ENCODE measurements around the gene MPP3. TPM values are rescaled to one million over a fixed set of nuclear protein-coding genes. Genes with fewer than 3 reads are reported as not detected.

Gene MPP3
- total RNA-seq, 3 donors from 2014 or later (not counting 1 experiment from before 2014, with no cell fraction given) = not detected

- Mint-ChIP-seq H3K4me1 (no peaks in the 10 kb centered on the region), H3K9me3 (no peaks in the 10 kb centered on the region), H3K27ac (no peak overlapping the region), H3K36me3 (no peaks in the 10 kb centered on the region), H3K27me3 (ENCODE audit: low read depth in 2 of 2) (peaks cover 3 to 13% of the 10 kb centered on the region in 2 donors), H3K4me3 (no peak overlapping the region)
- ATAC-seq = no peak
- no peak overlapping the region for H3K27ac ChIP-seq (ENCODE audit: low read length)
- TF ChIP-seq CTCF (IDR thresholded peaks at IDR 0.05) = no peak
- H3K27me3 ChIP-seq (ENCODE audit: control insufficient read depth, insufficient read depth, low read length) = no peaks in the 10 kb centered on the region
- DNase-seq = no peak
- no peaks in the 10 kb centered on the region for H3K36me3 ChIP-seq (ENCODE audit: control insufficient read depth, insufficient read depth, low read length)
- 82% methylated on average over 6 of the region's 10 CpGs for WGBS (ENCODE audit: insufficient coverage)
- no peaks in the 10 kb centered on the region for H3K4me1 ChIP-seq (ENCODE audit: control insufficient read depth, insufficient read depth, low read length)
- intact Hi-C loops (cut with micrococcal nuclease) = no loop called here
- H3K4me3 ChIP-seq (ENCODE audit: low read length) = no peak overlapping the region
- H3K9me3 ChIP-seq (ENCODE audit: control insufficient read depth, insufficient read depth, low read length) = no peaks in the 10 kb centered on the region
Measured at GRCh38 chr17:43823350-43824084, 9.4 kb downstream of the MPP3 start.

- no peaks in the 10 kb centered on the region for H3K9me3 Mint-ChIP-seq
- H3K4me1 Mint-ChIP-seq = no peaks in the 10 kb centered on the region
- H3K4me1 ChIP-seq (ENCODE audit: control insufficient read depth, insufficient read depth, low read length) = no peaks in the 10 kb centered on the region
- DNase-seq (no peak), ATAC-seq (no peak)
- H3K4me3 ChIP-seq (ENCODE audit: low read length) = no peak overlapping the region
- H3K36me3 ChIP-seq (ENCODE audit: control insufficient read depth, insufficient read depth, low read length) = no peaks in the 10 kb centered on the region
- H3K27ac Mint-ChIP-seq = no peak overlapping the region
- no peak for TF ChIP-seq CTCF (IDR thresholded peaks at IDR 0.05)
- H3K9me3 ChIP-seq (ENCODE audit: control insufficient read depth, insufficient read depth, low read length) = no peaks in the 10 kb centered on the region
- intact Hi-C loops (cut with micrococcal nuclease) = no loop called here
- 96% methylated on average over 3 of the region's 5 CpGs for WGBS (ENCODE audit: insufficient coverage)
- no peaks in the 10 kb centered on the region for H3K27me3 ChIP-seq (ENCODE audit: control insufficient read depth, insufficient read depth, low read length)
- H3K4me3 Mint-ChIP-seq = no peak overlapping the region
- no peak overlapping the region for H3K27ac ChIP-seq (ENCODE audit: low read length)
- no peaks in the 10 kb centered on the region for H3K36me3 Mint-ChIP-seq
- H3K27me3 Mint-ChIP-seq (ENCODE audit: low read depth in 2 of 2) = peaks cover 3 to 13% of the 10 kb centered on the region in 2 donors
Measured at GRCh38 chr17:43822570-43823190, 10.3 kb downstream of the MPP3 start.

DNA sequence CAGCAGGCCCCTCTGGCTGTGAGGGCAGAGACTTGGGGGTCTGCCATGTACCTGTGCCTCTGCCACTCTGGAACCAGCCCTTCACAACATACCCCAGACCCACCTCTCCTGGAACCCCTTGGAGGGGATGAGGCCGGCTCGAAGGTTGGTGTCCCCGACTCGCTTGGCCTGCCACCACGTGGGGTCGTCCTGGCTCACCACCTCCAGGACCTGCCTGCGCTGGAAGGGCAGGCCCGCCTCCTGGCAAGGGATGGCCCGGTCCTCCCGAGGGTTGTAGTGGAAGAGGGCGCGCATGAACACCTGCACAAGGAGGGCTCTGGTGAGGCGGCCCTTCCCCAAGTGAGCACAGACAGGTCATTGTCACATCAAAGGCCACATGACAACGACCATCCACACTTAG is 12.2 kb downstream of the MPP3 start:
- intact Hi-C loops (cut with micrococcal nuclease) = no loop called here
- Histone ChIP-seq H3K9me3 (ENCODE audit: control insufficient read depth, insufficient read depth, low read length) (no peaks in the 10 kb centered on the region), H3K4me3 (ENCODE audit: low read length) (no peak overlapping the region), H3K27ac (ENCODE audit: low read length) (no peak overlapping the region), H3K4me1 (ENCODE audit: control insufficient read depth, insufficient read depth, low read length) (no peaks in the 10 kb centered on the region), H3K27me3 (ENCODE audit: control insufficient read depth, insufficient read depth, low read length) (no peaks in the 10 kb centered on the region), H3K36me3 (ENCODE audit: control insufficient read depth, insufficient read depth, low read length) (no peaks in the 10 kb centered on the region)
- no peak for TF ChIP-seq CTCF (IDR thresholded peaks at IDR 0.05)
- no peaks in the 10 kb centered on the region for H3K9me3 Mint-ChIP-seq
- no peaks in the 10 kb centered on the region for H3K36me3 Mint-ChIP-seq
- no peak overlapping the region for H3K4me3 Mint-ChIP-seq
- no peaks in the 10 kb centered on the region for H3K4me1 Mint-ChIP-seq
- ATAC-seq (no peak), DNase-seq (no peak)
- H3K27ac Mint-ChIP-seq = no peak overlapping the region
- 88% methylated on average over 14 of the region's 14 CpGs for WGBS (ENCODE audit: insufficient coverage)
- peaks cover 3 to 13% of the 10 kb centered on the region in 2 donors for H3K27me3 Mint-ChIP-seq (ENCODE audit: low read depth in 2 of 2)
